HTERT RPE-1 (cell line): ENCODE measurements around the gene ERH.

Experiments
- in situ Hi-C: fragments of 300-500 bp; cut with MboI; formaldehyde crosslinking; loops from 4 replicates; pipeline ENCODE4 v1.14.3; 2020; ENCODE audit warnings: low sequenced_read_pairs

Gene ERH

DNA sequence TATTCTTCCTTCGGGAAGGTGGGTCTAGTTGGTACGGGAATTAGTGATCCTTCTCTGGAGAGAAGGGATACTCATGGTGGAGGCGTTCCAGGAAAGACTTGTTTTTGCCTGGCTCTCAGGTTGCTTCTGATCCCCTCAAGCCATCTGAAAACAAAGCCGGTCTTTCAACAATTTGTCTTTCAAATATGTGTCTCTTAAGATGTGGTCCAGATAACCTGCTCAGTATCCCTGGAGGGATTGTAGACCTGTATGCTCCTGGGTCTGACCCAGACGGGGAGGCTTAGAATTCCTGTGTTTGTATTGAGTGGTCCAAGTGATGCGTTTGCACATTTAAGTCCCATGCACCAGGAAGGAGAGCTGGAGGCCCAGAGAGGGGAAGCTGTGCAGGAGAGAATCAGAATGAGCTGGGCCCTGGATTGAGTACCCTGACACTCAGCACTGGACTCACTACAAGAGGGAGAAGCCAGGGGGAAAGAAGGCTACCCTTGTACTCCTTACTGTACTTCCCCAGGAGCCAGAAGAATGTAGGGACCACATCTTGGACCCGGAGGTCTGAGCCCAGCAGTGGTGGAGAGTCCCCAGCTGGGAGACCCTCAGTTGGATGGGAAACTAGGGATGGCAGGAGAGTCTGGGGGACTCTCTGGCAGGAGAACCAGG is 40.4 kb downstream of the ERH start:
- in situ Hi-C loops, result no loop called here

- in situ Hi-C loops, result no loop called here
These were observed 41.1 kb downstream of the ERH start for GRCh38 chr14:69356903-69357543.

GRCh38 chr14:69355607-69356281 is 42.4 kb downstream of the ERH start:
- in situ Hi-C loops, result no loop called here

GRCh38 chr14:69355154-69355597 is 42.9 kb downstream of the ERH start:
- in situ Hi-C loops, result no loop called here

GRCh38 chr14:69354383-69355153 is 43.5 kb downstream of the ERH start:
- in situ Hi-C loops, result no loop called here

- in situ Hi-C loops, result no loop called here
These were observed 44.9 kb downstream of the ERH start for GRCh38 chr14:69353168-69353567.

- in situ Hi-C loops, result no loop called here
These were observed 46.2 kb downstream of the ERH start for GRCh38 chr14:69351911-69352310.

DNA sequence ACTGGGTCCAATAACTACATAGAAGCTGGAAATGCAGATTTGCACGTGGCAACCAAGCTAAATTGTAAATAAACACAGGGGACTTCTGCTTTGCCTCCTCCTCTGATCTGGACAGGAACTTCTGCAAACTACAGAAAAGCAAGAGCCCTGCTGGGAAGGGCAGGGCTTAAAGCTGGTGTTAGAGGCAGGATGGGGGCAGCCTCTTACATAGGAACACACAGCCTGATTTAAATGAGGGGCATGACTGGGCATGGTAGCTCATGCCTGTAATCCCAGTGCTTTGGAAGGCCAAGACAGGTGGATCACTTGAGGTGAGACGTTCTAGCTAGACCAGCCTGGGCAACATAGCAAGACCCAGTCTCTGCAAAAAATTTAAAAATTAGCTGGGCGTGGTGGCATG is 46.7 kb downstream of the ERH start:
- in situ Hi-C loops, result no loop called here

DNA sequence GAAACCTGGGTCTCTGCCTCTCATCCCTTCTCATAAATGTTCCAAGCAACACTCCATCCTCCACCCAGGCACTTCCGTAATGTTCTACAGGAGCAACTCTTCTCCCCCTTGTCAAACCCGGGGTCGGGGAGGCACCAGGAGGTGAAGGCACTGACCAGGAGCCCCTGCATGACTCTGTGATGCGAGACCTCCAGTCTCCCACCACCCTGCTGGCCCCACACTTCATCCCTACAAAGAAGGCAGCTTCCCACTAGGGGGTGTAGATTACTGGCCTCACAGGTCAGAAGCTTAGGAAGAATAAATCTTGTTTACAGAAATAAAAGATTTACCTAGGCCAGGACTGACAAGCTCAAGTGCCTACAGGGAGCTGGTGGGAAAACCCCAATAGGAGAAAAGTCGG is 47.2 kb downstream of the ERH start:
- in situ Hi-C loops, result no loop called here

GRCh38 chr14:69349091-69349777 is 48.9 kb downstream of the ERH start:
- in situ Hi-C loops, result no loop called here

GRCh38 chr14:69346710-69347109 is 51.4 kb downstream of the ERH start:
- in situ Hi-C loops, result no loop called here

DNA sequence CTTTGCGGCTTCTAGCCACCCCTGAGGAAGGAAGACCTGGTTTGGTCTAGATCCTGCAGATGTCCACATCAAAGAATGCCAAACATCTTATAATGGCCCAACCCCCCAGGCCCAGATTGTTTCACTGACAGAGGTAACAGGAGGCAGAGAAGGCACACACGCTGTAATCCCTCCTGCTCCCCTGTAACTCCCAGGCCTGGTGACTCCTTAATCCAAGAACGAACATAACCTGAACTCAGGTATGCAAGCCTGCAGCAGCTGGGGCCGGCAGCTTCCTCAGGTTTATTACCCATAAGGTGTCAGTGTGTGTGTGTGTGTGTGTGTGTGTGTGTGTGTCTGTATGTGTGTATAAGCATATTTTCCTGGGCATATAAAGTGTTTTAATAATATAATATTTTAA is 52.7 kb downstream of the ERH start:
- in situ Hi-C loops, result no loop called here

GRCh38 chr14:69344171-69344570 is 53.9 kb downstream of the ERH start:
- in situ Hi-C loops, result no loop called here

GRCh38 chr14:69342928-69343525 is 55.1 kb downstream of the ERH start:
- in situ Hi-C loops, result no loop called here

- in situ Hi-C loops, result no loop called here
These were observed 58.7 kb downstream of the ERH start for GRCh38 chr14:69339426-69339825.

- in situ Hi-C loops, result no loop called here
These were observed 60.1 kb downstream of the ERH start for GRCh38 chr14:69337984-69338383.

DNA sequence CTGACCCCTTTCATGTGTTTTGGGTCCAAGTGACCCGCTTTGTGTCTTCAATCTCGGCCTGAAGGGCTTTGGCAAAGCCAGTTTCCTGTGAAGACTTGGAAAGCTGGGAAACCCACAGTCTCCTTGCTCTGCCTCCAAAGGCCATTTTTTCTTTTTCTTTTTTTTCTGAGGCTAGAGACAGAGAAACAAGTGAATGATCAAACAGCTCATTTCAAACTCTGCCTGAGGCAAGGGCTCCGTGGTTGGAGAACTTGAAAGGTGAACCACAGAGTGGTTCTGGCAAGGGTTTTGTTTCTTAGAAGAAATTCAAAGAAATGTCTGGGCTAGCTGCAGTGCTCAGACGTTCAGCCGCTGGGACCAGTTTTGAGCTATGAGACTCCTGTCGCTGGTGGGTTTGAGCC is 62.7 kb downstream of the ERH start:
- in situ Hi-C loops, result no loop called here

- in situ Hi-C loops, result no loop called here
These were observed 63.5 kb downstream of the ERH start for GRCh38 chr14:69334576-69334975.

DNA sequence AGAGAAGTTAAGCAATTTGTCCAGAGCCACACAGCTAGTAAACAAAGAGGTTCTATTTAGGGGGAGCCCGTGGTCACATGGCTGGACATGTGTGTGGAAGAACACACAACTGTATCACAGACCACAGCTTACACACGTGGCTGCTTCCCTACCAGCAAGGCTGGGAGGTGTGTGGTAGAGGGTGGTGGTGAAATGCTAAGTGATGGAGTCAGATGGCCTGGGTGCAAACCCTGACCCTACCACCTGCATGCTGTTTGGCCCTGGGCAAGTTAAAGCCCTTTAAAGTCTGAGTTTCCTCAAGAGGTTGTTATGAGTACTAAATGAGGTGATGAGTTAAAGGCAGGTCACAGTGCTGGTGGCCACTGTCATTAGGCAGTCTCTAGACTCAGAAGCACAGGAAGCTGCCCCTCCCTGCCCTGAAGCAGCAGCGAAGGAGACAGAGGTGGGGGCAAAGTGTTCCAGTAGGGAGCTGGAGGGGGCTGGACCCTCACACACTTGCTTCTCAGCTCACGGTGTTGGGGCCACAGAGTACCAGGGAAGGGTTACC is 64.2 kb downstream of the ERH start:
- in situ Hi-C loops, result no loop called here

- in situ Hi-C loops, result no loop called here
These were observed 65.2 kb downstream of the ERH start for GRCh38 chr14:69332782-69333395.
